ENCODE data around the gene PTPRH.

The PTPRH gene

GRCh38 chr19:55193481-55193880, 15.8 kb downstream of the PTPRH start:
- H3K4me3 ChIP-seq (ENCODE audit: low read length) = no peak overlapping the region

DNA sequence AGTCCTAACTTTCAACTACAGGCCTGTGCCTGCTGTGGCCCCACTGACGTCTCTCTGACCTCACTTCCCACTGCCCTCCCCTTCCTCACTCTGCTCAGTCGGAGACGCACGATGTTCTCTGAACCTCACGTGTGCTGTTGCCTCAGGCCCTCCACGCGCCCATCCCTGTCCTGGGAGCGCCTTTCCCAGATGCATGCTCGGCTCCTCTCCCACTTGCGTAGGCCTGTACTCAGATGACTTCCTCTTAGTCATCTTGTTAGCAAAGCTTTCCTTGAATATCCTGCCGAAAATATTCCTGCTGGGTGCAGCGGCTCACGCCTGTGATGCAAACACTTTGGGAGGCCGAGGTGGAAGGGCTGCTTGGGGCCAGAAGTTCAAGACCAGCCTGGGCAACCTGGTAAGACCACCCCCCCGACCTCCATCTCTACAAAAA, 19.9 kb downstream of the PTPRH start:
- H3K4me3 ChIP-seq (ENCODE audit: low read length) = no peak overlapping the region
- no peak for TF ChIP-seq ZNF274 (IDR thresholded peaks at IDR 0.05; ENCODE audit: low read depth, low read length)

More at GRCh38 chr19:55193481-55193880, 15.8 kb downstream of the PTPRH start:
- no peak for TF ChIP-seq ZNF274 (IDR thresholded peaks at IDR 0.05; ENCODE audit: low read depth, low read length)

- no peak for TF ChIP-seq ZNF274 (IDR thresholded peaks at IDR 0.05; ENCODE audit: low read depth, low read length)
- no peak overlapping the region for H3K4me3 ChIP-seq (ENCODE audit: low read length)
These were observed 20.7 kb downstream of the PTPRH start for GRCh38 chr19:55188625-55189024.

GRCh38 chr19:55186080-55186479, 23.2 kb downstream of the PTPRH start:
- TF ChIP-seq ZNF274 (IDR thresholded peaks at IDR 0.05; ENCODE audit: low read depth, low read length) = no peak

DNA sequence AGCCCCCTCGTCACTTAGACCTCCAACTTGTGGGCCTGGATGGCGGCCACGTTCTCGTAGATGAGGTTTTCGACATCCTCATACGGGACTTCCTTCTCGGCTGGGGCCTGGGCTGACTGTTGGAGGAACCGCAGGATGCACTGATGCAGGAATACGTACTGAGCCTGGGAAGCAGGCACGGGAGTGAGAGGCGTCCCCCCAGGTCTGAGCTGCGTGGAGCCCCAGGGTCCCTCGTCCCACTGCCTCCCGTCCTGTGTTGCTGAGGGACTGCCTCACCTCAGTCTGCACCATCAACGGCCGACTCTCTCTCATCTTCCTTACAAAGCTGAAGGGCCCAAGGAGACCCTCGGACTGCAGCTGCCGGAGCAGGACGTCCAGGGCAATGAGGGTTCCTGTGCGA, 27.6 kb downstream of the PTPRH start:
- no peak for TF ChIP-seq ZNF274 (IDR thresholded peaks at IDR 0.05; ENCODE audit: low read depth, low read length)
- no peak overlapping the region for H3K4me3 ChIP-seq (ENCODE audit: low read length)

More at GRCh38 chr19:55186080-55186479, 23.2 kb downstream of the PTPRH start:
- no peak overlapping the region for H3K4me3 ChIP-seq (ENCODE audit: low read length)

DNA sequence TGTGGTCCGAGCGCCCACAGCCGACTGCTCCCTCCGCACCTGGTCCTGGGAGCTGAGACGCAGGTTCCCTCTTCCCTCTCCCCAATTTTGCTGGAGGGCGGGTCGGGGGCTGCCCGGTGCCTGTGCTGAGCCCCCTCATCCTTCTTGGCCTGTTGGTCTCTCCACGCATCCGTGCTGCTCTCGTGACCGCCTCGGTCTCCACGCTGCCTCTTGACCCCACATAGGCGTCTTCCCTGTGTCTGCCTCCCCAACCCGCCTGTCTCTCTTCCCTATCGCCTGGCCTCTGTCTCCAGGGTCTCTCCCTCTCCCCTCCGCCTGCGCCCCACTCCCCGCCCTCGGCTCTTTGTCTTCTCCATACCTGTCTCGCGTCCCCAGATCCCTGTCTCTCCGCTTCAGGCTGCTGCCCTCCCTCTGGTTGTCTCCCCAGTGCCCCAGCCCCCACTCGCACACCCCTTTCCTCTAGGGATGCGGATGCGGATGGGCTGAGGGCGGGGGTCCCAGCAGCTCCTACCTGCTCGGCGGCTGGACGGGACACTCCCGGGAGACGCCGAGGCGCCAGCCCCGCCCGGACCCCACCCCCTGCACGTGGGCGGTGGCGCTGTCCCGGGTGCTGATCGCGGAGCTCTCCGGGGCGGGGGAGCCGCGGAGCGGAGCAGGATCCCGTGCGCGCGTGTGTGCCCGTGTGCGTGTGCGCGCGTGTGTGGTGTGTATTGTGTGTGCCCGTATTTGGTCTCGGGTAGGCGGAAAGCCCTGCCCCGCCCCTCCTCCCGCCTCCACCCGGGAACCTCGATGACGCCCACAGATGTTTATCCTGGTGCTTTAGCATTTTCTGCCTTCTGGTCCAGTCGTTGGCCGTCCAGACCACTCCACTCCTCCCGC, 29.5 kb downstream of the PTPRH start, which contains the start of gene SYT5:
Gene SYT5 (minus strand): TSS at position 684 of the 879 bp plus-strand sequence. CDS start 1,248 bp downstream, outside the sequence.
- no peak within 1 kb of the TSS; the same call in 1 of the 2 replicates for H3K4me3 ChIP-seq (ENCODE audit: low read length)
- no peak for TF ChIP-seq ZNF274 (IDR thresholded peaks at IDR 0.05; ENCODE audit: low read depth, low read length)

DNA sequence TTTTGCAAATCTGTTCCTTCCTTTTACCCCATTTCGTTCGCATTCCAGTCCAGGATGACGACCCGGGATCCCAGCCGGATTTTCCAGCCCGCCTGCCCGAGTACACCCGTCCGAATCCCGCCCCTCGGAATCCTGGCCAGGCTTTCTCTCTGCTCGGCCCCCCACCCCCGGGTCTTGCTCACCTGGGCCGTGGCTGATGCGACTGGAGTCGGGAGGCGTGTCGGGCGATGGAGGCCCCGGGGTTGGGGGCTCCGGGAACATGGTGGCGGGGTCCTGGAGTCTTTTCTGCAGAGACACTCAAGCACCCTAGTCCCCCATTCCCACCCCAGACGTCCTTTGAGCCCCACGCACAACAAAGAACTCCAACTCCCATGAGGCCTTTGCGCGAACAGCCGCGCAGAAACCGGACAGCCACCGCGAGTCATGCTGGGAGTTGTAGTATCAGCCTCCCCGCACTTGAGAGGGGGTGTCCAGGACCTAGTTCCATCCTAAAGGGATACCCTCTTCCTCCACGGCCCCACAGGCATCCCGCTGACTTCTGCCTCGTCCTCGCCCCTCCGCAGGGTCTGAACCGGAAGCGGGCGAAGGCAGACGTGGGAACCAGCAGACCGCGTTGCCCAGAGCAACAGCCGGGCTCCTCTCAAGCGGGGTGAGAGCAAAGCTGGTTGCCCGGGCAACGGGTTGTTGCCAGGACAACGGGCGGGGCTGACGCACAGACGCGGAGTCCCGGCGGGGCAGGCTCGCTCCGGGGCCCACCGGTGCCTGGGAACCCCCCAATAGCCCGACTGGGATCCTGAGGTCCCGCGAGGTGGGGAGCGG, 30.3 kb downstream of the PTPRH start:
- no peak for TF ChIP-seq ZNF274 (IDR thresholded peaks at IDR 0.05; ENCODE audit: low read depth, low read length)
- no peak overlapping the region; the same call in 1 of the 2 replicates for H3K4me3 ChIP-seq (ENCODE audit: low read length)

GRCh38 chr19:55176076-55176475, 33.2 kb downstream of the PTPRH start:
- TF ChIP-seq ZNF274 (IDR thresholded peaks at IDR 0.05; ENCODE audit: low read depth, low read length) = no peak
- no peak overlapping the region for H3K4me3 ChIP-seq (ENCODE audit: low read length)

DNA sequence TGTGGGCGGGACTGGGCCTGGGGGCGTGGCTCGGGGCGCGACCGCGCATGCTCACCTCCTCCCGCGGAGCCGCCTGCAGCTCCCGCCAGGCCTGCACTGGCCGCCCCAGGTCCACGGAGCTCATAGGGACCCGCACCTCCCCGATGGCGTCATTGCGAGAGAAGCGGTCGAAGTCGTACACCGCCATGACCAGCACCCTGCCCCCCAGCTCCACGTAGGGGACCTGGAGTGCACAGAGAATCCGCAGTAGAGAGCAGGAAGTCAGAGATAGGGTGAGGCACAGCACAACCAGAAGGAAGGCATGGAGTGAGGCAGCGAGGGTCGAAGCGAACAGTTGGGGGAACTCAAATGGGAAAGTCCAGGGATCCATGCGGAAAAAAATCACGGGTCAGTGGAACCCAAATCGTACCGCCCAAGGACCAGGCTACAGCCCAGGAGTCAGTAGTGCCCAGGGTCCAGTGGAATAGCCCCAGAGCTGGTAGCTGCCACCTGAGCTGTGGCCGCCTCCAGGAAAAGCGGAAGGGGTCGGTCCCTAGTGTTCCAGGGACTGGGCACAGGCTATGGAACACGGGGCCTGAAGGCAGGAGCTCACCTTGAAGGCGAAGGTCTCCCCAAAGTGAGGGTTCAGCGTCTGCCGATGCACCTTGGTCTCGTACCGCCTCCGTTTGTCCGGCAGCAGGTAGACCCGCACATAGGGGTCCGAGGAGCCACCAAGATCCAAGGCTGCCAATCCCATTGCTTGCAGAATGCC, 34.0 kb downstream of the PTPRH start:
- TF ChIP-seq ZNF274 (IDR thresholded peaks at IDR 0.05; ENCODE audit: low read depth, low read length) = no peak
- no peak overlapping the region for H3K4me3 ChIP-seq (ENCODE audit: low read length)

- no peak for TF ChIP-seq ZNF274 (IDR thresholded peaks at IDR 0.05; ENCODE audit: low read depth, low read length)
- H3K4me3 ChIP-seq (ENCODE audit: low read length) = no peak overlapping the region
These were observed 34.7 kb downstream of the PTPRH start for GRCh38 chr19:55174425-55175116.

GRCh38 chr19:55173714-55174409, 35.4 kb downstream of the PTPRH start:
- 0 out of 2 replicates have a peak overlapping the region, but pooled peaks have one; percentile 7 for H3K4me3 ChIP-seq (ENCODE audit: low read length)
- TF ChIP-seq ZNF274 (IDR thresholded peaks at IDR 0.05; ENCODE audit: low read depth, low read length) = no peak

GRCh38 chr19:55173186-55173713, 36.1 kb downstream of the PTPRH start:
- no peak overlapping the region for H3K4me3 ChIP-seq (ENCODE audit: low read length)

More at GRCh38 chr19:55173186-55173713, 36.1 kb downstream of the PTPRH start:
- no peak for TF ChIP-seq ZNF274 (IDR thresholded peaks at IDR 0.05; ENCODE audit: low read depth, low read length)
